CD8-positive, alpha-beta memory T cell (primary cell): ENCODE results near the gene C4orf50. TPM values are rescaled to one million over a fixed set of nuclear protein-coding genes. Genes with fewer than 3 reads are reported as not detected.

Experiments used
- CTCF ChIA-PET: fragments of 350-600 bp; sonication (Branson Sonifier 250); formaldehyde crosslinking; loops from one replicate; lab custom pipeline; 2021; ENCODE audit warnings: antibody characterized with exemption; lab: Charles Lee
- POLR2A ChIA-PET: fragments of 350-600 bp; sonication (Branson Sonifier 250); formaldehyde crosslinking; loops from one replicate; lab custom pipeline; 2021; ENCODE audit warnings: antibody characterized with exemption; lab: Charles Lee
- DNase-seq, 5 donors: peaks; one replicate each; pipeline versions ENCODE4 v3.0.0 to v3.0.0-alpha.2; 2020 to 2022; ENCODE audit warnings: mixed read lengths in 1 of 5
- H3K27ac ChIP-seq: one replicate; pipeline ENCODE4 v1.7.0; 2013; ENCODE audit warnings: low read depth, mild to moderate bottlenecking, low read length, moderate library complexity
- H3K27me3 ChIP-seq: 2 replicates; pipeline ENCODE4 v1.7.0; 2013; ENCODE audit warnings: low read length, mild to moderate bottlenecking; ENCODE audit not compliant: insufficient read depth, poor library complexity, severe bottlenecking
- H3K36me3 ChIP-seq: 2 replicates; pipeline ENCODE4 v1.7.0; 2013; ENCODE audit warnings: mild to moderate bottlenecking, low read length, moderate library complexity; ENCODE audit not compliant: insufficient read depth
- H3K4me1 ChIP-seq: 2 replicates; pipeline ENCODE4 v1.7.0; 2013; ENCODE audit warnings: mild to moderate bottlenecking, low read length, moderate library complexity; ENCODE audit not compliant: insufficient read depth
- H3K4me3 ChIP-seq: 2 replicates; pipeline ENCODE4 v1.7.0; 2013; ENCODE audit warnings: mild to moderate bottlenecking, low read length
- H3K9me3 ChIP-seq: 2 replicates; pipeline ENCODE4 v1.7.0; 2013; ENCODE audit warnings: mild to moderate bottlenecking, low read length
- H3K27ac Mint-ChIP-seq, 8 donors: one replicate each; pipeline ENCODE4 v1.8.0; 2020 to 2021; ENCODE audit warnings: mixed read lengths in 8 of 8, mild to moderate bottlenecking in 6 of 8, inconsistent platforms in 3 of 8, moderate library complexity in 3 of 8
- H3K27me3 Mint-ChIP-seq, 2 donors: one replicate each; pipeline ENCODE4 v1.8.0; 2020 to 2021; ENCODE audit warnings: mixed read lengths in 2 of 2, mild to moderate bottlenecking in 1 of 2, moderate library complexity in 1 of 2
- H3K36me3 Mint-ChIP-seq, 3 donors: one replicate each; pipeline ENCODE4 v1.8.0; 2020 to 2021; ENCODE audit warnings: mixed read lengths in 3 of 3, inconsistent platforms in 1 of 3, mild to moderate bottlenecking in 1 of 3
- H3K4me1 Mint-ChIP-seq, 3 donors: one replicate each; pipeline ENCODE4 v1.8.0; 2020 to 2021; ENCODE audit warnings: mixed read lengths in 3 of 3, inconsistent platforms in 1 of 3, mild to moderate bottlenecking in 1 of 3
- H3K4me3 Mint-ChIP-seq, 7 donors: one replicate each; pipeline ENCODE4 v1.8.0; 2020 to 2021; ENCODE audit warnings: mixed read lengths in 7 of 7, mild to moderate bottlenecking in 6 of 7, moderate library complexity in 4 of 7, inconsistent platforms in 2 of 7
- H3K9me3 Mint-ChIP-seq, 5 donors: one replicate each; pipeline ENCODE4 v1.8.0; 2020 to 2022; ENCODE audit warnings: mixed read lengths in 5 of 5, mild to moderate bottlenecking in 3 of 5, moderate library complexity in 2 of 5, inconsistent platforms in 1 of 5
- polyA plus RNA-seq: library from polyadenylated mRNA; unstranded; fragments of 300-500 nt; fragmentation: Illumina TruSeq; gene quantifications from one replicate; pipeline ENCODE4 v1.2.3, GENCODE V29; 2021
- total RNA-seq, 2 experiments: library from RNA; stranded (reverse); gene quantifications; one replicate each; pipeline ENCODE4 v1.2.3, GENCODE V29; 2021

Gene C4orf50
- total and polyA plus RNA-seq, 3 experiments from 2014 or later: 0.08 to 0.37 (median 0.24) TPM

DNA sequence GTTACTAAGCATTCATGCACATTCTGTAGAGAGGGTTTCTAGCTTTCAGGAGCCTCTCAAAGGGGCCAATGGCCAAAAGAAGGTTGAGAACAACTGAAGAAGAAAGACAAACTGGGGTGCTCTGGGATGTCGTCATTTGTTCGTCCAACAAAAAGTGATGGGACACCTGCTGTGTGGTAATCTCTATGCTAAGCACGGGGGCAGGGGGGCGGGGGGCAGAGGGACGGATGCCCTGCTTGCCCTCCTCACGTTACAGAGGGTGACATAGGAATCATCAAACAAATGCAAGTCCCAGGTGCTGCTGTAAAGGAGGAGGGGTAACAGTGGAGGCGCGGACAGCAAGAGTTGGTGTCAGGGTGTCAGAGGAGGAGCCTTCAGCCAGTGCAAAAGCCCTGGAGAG lies 112.5 kb downstream of the C4orf50 start:
- no peak overlapping the region for H3K4me3 Mint-ChIP-seq
- Histone ChIP-seq H3K27ac (no peak overlapping the region), H3K4me3 (no peak overlapping the region), H3K9me3 (no peaks in the 10 kb centered on the region), H3K4me1 (no peaks in the 10 kb centered on the region), H3K36me3 (no peaks in the 10 kb centered on the region), H3K27me3 (no peaks in the 10 kb centered on the region)
- CTCF ChIA-PET: interaction anchor here (0.9 kb wide), 1 partner anchor 10 kb away, joined by 3 read pairs; no protein-coding TSS in a partner anchor
- peaks cover 6 to 23% of the 10 kb centered on the region in 2 donors for H3K27me3 Mint-ChIP-seq
- H3K36me3 Mint-ChIP-seq: peaks cover 0 to 14% (median 0%) of the 10 kb centered on the region in 3 donors
- H3K9me3 Mint-ChIP-seq: peaks cover 9 to 19% (median 12%) of the 10 kb centered on the region in 5 donors
- no peak for DNase-seq
- no peak overlapping the region for H3K27ac Mint-ChIP-seq
- no peaks in the 10 kb centered on the region for H3K4me1 Mint-ChIP-seq
- POLR2A ChIA-PET: no interaction called here

DNA sequence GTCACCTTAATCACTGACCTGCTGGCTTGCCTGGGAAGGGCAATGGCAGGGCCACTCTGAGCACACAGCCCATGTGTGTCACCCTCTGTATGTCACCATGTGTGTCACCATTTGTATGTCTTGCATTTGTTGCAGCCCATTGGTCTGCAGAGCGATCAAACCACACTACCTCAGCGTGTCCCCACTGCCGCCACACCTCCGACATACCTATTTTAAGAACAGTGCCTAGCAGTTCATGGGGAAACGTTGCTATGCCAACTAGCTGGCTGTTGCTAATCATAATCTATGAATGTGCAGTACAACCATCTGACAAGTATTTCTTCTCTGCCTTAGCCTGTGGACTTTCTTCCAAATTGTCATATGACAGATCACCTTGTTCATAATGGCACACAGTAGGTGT lies 117.4 kb downstream of the C4orf50 start:
- H3K9me3 Mint-ChIP-seq: peaks cover 0 to 7% (median 0%) of the 10 kb centered on the region in 5 donors
- no peak overlapping the region for H3K27ac Mint-ChIP-seq
- peaks cover 0 to 8% (median 0%) of the 10 kb centered on the region in 3 donors for H3K36me3 Mint-ChIP-seq
- Histone ChIP-seq H3K36me3 (no peaks in the 10 kb centered on the region), H3K27me3 (no peaks in the 10 kb centered on the region), H3K4me3 (no peak overlapping the region), H3K9me3 (no peaks in the 10 kb centered on the region), H3K27ac (no peak overlapping the region), H3K4me1 (no peaks in the 10 kb centered on the region)
- ChIA-PET CTCF (no interaction called here), POLR2A (no interaction called here)
- H3K4me3 Mint-ChIP-seq: no peak overlapping the region
- H3K27me3 Mint-ChIP-seq: peaks cover 4 to 25% of the 10 kb centered on the region in 2 donors
- H3K4me1 Mint-ChIP-seq: no peaks in the 10 kb centered on the region
- no peak for DNase-seq

DNA sequence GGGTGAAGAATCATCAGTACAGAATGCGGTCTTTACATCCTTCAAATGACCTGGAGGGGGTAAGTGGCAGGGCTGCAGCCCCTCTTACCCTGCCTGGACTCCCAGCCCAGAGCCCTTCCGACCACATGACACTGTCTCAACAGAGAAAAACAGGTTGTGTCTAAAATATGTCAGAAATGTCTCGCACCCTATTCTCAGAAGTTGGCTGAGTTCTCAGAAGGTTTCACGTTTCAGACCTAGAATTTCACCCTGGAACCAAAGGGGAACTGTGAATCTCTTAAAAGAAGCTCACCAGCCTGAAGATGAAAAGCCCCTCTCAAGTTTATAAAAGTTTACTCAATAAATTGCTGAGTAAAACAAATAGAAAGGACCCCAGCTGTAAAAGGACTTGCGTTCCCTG lies 118.3 kb downstream of the C4orf50 start:
- Histone ChIP-seq H3K36me3 (no peaks in the 10 kb centered on the region), H3K27me3 (no peaks in the 10 kb centered on the region), H3K4me3 (no peak overlapping the region), H3K27ac (no peak overlapping the region), H3K9me3 (no peaks in the 10 kb centered on the region), H3K4me1 (no peaks in the 10 kb centered on the region)
- no peak for DNase-seq
- ChIA-PET CTCF (no interaction called here), POLR2A (no interaction called here)
- peaks cover 0 to 7% (median 0%) of the 10 kb centered on the region in 5 donors for H3K9me3 Mint-ChIP-seq
- no peak overlapping the region for H3K27ac Mint-ChIP-seq
- H3K36me3 Mint-ChIP-seq: peaks cover 0 to 8% (median 0%) of the 10 kb centered on the region in 3 donors
- no peaks in the 10 kb centered on the region for H3K4me1 Mint-ChIP-seq
- H3K4me3 Mint-ChIP-seq: no peak overlapping the region
- H3K27me3 Mint-ChIP-seq: peaks cover 11 to 26% of the 10 kb centered on the region in 2 donors

DNA sequence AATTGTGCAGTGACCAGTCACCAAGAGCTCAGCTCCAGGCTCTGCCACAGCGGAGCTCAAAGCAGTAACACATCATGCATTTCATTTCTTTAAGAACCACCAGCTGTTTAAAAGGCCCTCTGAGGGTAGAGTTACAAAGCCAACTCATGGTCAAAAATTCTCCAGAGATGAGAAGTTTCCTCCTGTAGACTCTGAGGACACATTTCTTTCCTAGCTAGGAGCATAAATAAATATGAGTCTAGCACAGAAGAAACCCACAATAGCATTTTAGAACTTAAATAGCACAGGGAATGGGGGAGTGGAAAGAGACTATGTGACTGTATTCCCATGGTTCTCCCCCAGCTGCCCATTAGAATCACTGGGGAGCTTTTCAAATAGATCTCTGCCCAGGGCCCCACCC lies 118.8 kb downstream of the C4orf50 start:
- H3K4me1 Mint-ChIP-seq: no peaks in the 10 kb centered on the region
- no peak for DNase-seq
- no peaks in the 10 kb centered on the region for H3K27me3 ChIP-seq
- H3K4me3 ChIP-seq: no peak overlapping the region
- ChIA-PET POLR2A (no interaction called here), CTCF (no interaction called here)
- H3K9me3 Mint-ChIP-seq: peaks cover 0 to 7% (median 0%) of the 10 kb centered on the region in 5 donors
- no peak overlapping the region for H3K27ac Mint-ChIP-seq
- H3K27me3 Mint-ChIP-seq: peaks cover 12 to 24% of the 10 kb centered on the region in 2 donors
- no peak overlapping the region for H3K27ac ChIP-seq
- H3K36me3 Mint-ChIP-seq: peaks cover 0 to 4% (median 0%) of the 10 kb centered on the region in 3 donors
- no peaks in the 10 kb centered on the region for H3K9me3 ChIP-seq
- H3K36me3 ChIP-seq: no peaks in the 10 kb centered on the region
- H3K4me1 ChIP-seq: no peaks in the 10 kb centered on the region
- H3K4me3 Mint-ChIP-seq: no peak overlapping the region

DNA sequence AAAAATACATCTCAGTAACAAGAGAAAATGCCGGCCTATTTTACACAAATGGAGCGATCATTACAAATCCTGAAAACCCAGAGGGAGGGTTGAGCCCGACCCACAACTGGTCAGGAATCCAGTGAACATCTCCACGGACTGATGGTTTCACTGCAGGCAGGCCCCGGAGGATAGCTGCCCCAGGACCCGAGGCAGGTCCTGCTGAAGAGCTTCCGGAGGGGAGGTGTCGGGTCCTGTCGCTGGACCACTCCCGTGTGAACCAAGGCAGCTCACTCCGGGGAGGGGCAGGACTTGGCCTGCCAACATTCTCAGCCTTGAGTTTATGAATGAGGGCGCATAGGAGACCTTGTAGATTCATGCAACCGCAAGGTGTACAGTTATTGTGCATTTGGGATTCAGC lies 120.6 kb downstream of the C4orf50 start:
- Mint-ChIP-seq H3K27me3 (peaks cover 24 to 36% of the 10 kb centered on the region in 2 donors), H3K4me1 (peaks cover 0 to 3% (median 2%) of the 10 kb centered on the region in 3 donors)

DNA sequence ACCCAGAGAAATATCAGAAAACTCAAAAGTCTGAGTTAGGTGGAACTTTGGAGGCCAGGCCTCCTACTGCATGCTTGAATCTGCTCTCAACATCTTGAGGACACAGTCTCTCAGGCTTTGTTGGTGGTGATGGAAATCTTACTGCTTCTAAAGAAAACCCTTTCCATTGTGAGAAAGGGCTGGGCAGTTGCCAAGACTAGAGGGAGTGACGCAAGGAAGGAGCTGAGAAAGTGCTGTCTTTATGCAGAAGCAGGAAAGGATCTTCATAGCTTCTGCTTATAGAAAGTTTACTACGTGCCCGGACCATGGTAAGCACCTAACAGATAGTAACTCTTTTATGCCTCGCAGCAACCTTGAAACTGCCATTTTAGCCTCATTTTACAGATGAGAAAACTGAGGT lies 122.9 kb downstream of the C4orf50 start:
- peaks cover 0 to 3% (median 2%) of the 10 kb centered on the region in 3 donors for H3K4me1 Mint-ChIP-seq
- Histone ChIP-seq H3K4me1 (no peaks in the 10 kb centered on the region), H3K27ac (no peak overlapping the region), H3K36me3 (no peaks in the 10 kb centered on the region), H3K4me3 (no peak overlapping the region), H3K9me3 (no peaks in the 10 kb centered on the region), H3K27me3 (peaks cover 5% of the 10 kb centered on the region)
- peaks cover 0 to 7% (median 4%) of the 10 kb centered on the region in 5 donors for H3K9me3 Mint-ChIP-seq
- CTCF ChIA-PET: interaction anchor here (1.0 kb wide), 1 partner anchor 10 kb away, joined by 3 read pairs; no protein-coding TSS in a partner anchor
- no peak for DNase-seq
- POLR2A ChIA-PET: no interaction called here
- H3K27me3 Mint-ChIP-seq: peaks cover 34 to 46% of the 10 kb centered on the region in 2 donors
- no peak overlapping the region for H3K4me3 Mint-ChIP-seq
- no peak overlapping the region for H3K27ac Mint-ChIP-seq
- no peaks in the 10 kb centered on the region for H3K36me3 Mint-ChIP-seq

More for the DNA sequence above, 120.6 kb downstream of the C4orf50 start:
- Mint-ChIP-seq H3K9me3 (peaks cover 0 to 7% (median 4%) of the 10 kb centered on the region in 5 donors), H3K27ac (peak overlapping the region in 1 of 8 donors; percentile 8), H3K4me3 (no peak overlapping the region), H3K36me3 (no peaks in the 10 kb centered on the region)
- ChIA-PET POLR2A (no interaction called here), CTCF (no interaction called here)
- H3K36me3 ChIP-seq: no peaks in the 10 kb centered on the region
- H3K9me3 ChIP-seq: no peaks in the 10 kb centered on the region
- H3K4me3 ChIP-seq: no peak overlapping the region
- no peak overlapping the region for H3K27ac ChIP-seq
- H3K4me1 ChIP-seq: no peaks in the 10 kb centered on the region
- no peak for DNase-seq
- H3K27me3 ChIP-seq: no peaks in the 10 kb centered on the region

DNA sequence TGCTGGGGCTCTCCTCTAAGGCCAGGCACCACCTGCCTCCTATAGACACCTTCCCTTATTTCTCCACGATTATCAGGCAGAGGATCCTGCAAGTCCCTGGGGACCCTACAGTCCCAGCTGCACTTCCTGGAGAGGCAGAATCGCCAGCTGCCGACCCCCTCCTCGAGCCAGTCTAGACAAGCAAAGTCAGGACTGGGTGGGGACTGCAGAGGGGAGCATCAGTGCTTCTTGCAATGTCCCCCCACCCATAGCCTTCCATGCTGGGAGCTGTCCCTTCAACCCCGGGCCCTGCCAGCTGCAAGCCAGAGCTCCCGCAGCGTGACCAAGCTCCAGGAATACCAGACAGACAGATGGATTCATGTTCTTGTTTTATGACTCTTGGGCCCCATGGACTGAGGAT lies 124.0 kb downstream of the C4orf50 start:
- peaks cover 0 to 8% (median 4%) of the 10 kb centered on the region in 5 donors for H3K9me3 Mint-ChIP-seq
- Histone ChIP-seq H3K27ac (no peak overlapping the region), H3K9me3 (no peaks in the 10 kb centered on the region), H3K4me1 (no peaks in the 10 kb centered on the region), H3K36me3 (no peaks in the 10 kb centered on the region), H3K4me3 (no peak overlapping the region), H3K27me3 (peaks cover 9% of the 10 kb centered on the region)
- H3K4me3 Mint-ChIP-seq: no peak overlapping the region
- H3K36me3 Mint-ChIP-seq: no peaks in the 10 kb centered on the region
- POLR2A ChIA-PET: no interaction called here
- H3K27me3 Mint-ChIP-seq: peaks cover 41 to 55% of the 10 kb centered on the region in 2 donors
- no peak for DNase-seq
- H3K27ac Mint-ChIP-seq: no peak overlapping the region
- CTCF ChIA-PET: interaction anchor here (0.5 kb wide), 1 partner anchor 48 kb away, joined by 3 read pairs; no protein-coding TSS in a partner anchor
- peaks cover 0 to 6% (median 2%) of the 10 kb centered on the region in 3 donors for H3K4me1 Mint-ChIP-seq

DNA sequence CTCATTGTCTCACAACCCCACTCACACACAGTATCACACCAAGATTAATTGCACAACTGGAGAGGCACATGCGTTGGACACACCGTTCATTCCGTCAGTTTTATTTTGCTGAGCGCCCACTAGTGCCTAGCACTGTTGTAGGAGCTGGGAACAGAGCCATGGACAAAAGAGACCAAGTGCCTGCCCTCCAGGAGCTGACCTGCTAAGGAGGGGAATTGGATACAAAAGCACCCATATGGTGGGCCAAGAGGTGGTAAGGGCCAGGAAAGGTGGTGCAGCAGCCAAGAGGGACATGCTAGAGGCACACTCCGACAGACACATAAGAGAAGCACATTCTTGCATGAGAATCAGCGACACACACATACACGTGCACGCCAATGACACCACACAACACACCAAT lies 124.6 kb downstream of the C4orf50 start:
- H3K4me1 ChIP-seq: no peaks in the 10 kb centered on the region
- ChIA-PET CTCF (no interaction called here), POLR2A (no interaction called here)
- peaks cover 16% of the 10 kb centered on the region for H3K27me3 ChIP-seq
- no peak for DNase-seq
- no peaks in the 10 kb centered on the region for H3K36me3 Mint-ChIP-seq
- no peak overlapping the region for H3K4me3 ChIP-seq
- no peak overlapping the region for H3K4me3 Mint-ChIP-seq
- H3K9me3 ChIP-seq: no peaks in the 10 kb centered on the region
- no peaks in the 10 kb centered on the region for H3K36me3 ChIP-seq
- peaks cover 46 to 61% of the 10 kb centered on the region in 2 donors for H3K27me3 Mint-ChIP-seq
- H3K9me3 Mint-ChIP-seq: peaks cover 0 to 8% (median 4%) of the 10 kb centered on the region in 5 donors
- peaks cover 0 to 11% (median 4%) of the 10 kb centered on the region in 3 donors for H3K4me1 Mint-ChIP-seq
- no peak overlapping the region for H3K27ac Mint-ChIP-seq
- no peak overlapping the region for H3K27ac ChIP-seq
